Measurements from ENCODE around the gene ANKRD44. TPM values are rescaled to one million over a fixed set of nuclear protein-coding genes. Genes with fewer than 3 reads are reported as not detected.

Gene ANKRD44
- polyA plus RNA-seq, 1 experiment, result 14.7 TPM

DNA sequence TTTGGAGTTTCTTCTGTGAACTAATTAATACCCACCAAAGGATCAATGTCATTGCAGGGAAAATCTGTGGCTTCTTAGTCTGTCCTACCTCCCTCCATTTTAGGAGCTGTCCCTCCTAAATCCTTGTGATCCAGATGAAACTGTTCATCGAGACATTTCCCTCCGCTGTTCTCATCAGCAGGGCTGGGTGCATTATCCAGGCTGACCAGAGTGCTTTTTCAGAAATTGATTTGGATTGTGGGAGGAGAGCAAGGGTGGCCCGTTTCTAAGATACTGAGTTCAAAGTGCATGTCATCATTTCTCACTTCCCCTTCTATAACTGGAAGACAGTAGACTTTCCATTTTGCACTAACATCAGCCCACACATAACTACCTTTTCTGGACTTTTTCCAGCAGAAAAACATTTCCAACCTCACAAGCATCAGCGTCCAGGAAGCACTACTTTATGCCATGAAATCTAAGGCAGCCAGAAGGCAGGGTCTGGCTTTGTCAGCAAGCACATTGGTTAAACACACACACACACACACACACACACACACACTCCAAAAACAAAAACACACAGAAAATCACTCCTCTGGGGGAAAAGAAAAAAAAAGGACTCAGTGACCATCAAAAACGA lies 94.1 kb downstream of the ANKRD44 start:
- CTCF ChIA-PET, result interaction anchor here (1.0 kb wide), 1 partner anchor 103 kb away, joined by 4 read pairs; no protein-coding TSS in a partner anchor
- POLR2A ChIA-PET, result no interaction called here
- Histone ChIP-seq H3K4me3 (ENCODE audit: low read depth, low read length) (no peak overlapping the region), H3K9me3 (ENCODE audit: control insufficient read depth, insufficient read depth, low read length) (no peaks in the 10 kb centered on the region), H3K27ac (ENCODE audit: low read depth, low read length) (no peak overlapping the region), H3K27me3 (ENCODE audit: control insufficient read depth, insufficient read depth, low read length) (no peaks in the 10 kb centered on the region)
- TF ChIP-seq, protein P1, sequence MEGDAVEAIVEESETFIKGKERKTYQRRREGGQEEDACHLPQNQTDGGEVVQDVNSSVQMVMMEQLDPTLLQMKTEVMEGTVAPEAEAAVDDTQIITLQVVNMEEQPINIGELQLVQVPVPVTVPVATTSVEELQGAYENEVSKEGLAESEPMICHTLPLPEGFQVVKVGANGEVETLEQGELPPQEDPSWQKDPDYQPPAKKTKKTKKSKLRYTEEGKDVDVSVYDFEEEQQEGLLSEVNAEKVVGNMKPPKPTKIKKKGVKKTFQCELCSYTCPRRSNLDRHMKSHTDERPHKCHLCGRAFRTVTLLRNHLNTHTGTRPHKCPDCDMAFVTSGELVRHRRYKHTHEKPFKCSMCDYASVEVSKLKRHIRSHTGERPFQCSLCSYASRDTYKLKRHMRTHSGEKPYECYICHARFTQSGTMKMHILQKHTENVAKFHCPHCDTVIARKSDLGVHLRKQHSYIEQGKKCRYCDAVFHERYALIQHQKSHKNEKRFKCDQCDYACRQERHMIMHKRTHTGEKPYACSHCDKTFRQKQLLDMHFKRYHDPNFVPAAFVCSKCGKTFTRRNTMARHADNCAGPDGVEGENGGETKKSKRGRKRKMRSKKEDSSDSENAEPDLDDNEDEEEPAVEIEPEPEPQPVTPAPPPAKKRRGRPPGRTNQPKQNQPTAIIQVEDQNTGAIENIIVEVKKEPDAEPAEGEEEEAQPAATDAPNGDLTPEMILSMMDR (IDR thresholded peaks at IDR 0.05; ENCODE audit: low read depth, low read length), result no peak
- DNase-seq (ENCODE audit: low read depth, low spot score), result no peak

- CTCF ChIA-PET, result no interaction called here
- H3K27ac ChIP-seq (ENCODE audit: low read depth, low read length), result no peak overlapping the region
- POLR2A ChIA-PET, result no interaction called here
Measured at GRCh38 chr2:197215748-197216360, 94.7 kb downstream of the ANKRD44 start.

DNA sequence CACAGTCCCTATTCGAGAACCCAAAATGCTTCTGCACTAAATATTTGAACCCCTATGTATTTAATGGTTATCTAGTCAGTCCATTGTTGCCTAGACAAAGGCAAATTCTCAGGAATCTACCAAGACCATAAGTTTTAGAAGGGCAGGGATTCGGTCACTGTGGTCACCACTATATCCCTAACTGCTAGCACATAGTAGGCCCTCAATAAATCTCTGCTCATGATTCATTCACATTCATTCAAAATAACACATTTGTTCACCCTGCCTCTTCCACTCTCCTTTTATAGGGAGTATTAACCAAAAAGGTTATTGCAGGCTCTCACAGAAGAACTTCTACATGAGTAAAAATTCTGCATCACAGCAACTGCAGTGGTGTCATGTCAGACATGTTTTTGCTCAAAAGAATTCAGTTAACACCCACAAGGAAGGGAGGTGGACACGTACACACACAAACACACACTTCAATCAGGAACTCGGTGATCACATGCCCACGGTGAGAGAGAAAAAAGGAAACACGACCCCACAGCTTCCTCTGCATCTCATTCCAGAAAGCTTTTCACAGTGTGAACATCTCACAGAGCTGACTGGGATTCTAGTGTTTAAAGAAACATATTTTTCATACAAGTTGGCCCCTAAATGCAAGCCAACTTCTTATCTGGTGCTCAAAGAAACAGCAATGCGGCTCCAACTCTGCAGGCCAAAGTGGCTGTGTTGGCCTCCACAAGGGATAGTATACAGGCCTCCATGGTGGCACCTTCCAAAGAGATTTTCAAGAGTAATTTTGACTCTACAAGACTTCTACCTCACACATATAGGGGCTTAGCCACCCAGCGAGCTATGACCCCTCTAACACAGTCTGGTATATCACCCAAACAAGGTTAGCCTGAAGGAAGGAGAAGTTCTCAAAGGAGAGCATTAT lies 98.0 kb downstream of the ANKRD44 start:
- no peak for DNase-seq (ENCODE audit: low read depth, low spot score)
- Histone ChIP-seq H3K27ac (ENCODE audit: low read depth, low read length) (no peak overlapping the region), H3K9me3 (ENCODE audit: control insufficient read depth, insufficient read depth, low read length) (no peaks in the 10 kb centered on the region), H3K27me3 (ENCODE audit: control insufficient read depth, insufficient read depth, low read length) (no peaks in the 10 kb centered on the region), H3K4me3 (ENCODE audit: low read depth, low read length) (no peak overlapping the region)
- TF ChIP-seq, protein P1 (IDR thresholded peaks at IDR 0.05; ENCODE audit: low read depth, low read length), result no peak
- POLR2A ChIA-PET, result no interaction called here
- CTCF ChIA-PET, result interaction anchor here (1.4 to 1.7 kb wide), 2 partner anchors 22 to 99 kb away, joined by 7 to 8 read pairs; no protein-coding TSS in a partner anchor

More at GRCh38 chr2:197215748-197216360, 94.7 kb downstream of the ANKRD44 start:
- TF ChIP-seq, protein P1 (IDR thresholded peaks at IDR 0.05; ENCODE audit: low read depth, low read length), result no peak
- H3K9me3 ChIP-seq (ENCODE audit: control insufficient read depth, insufficient read depth, low read length), result no peaks in the 10 kb centered on the region
- H3K4me3 ChIP-seq (ENCODE audit: low read depth, low read length), result no peak overlapping the region
- no peak for DNase-seq (ENCODE audit: low read depth, low spot score)
- no peaks in the 10 kb centered on the region for H3K27me3 ChIP-seq (ENCODE audit: control insufficient read depth, insufficient read depth, low read length)

DNA sequence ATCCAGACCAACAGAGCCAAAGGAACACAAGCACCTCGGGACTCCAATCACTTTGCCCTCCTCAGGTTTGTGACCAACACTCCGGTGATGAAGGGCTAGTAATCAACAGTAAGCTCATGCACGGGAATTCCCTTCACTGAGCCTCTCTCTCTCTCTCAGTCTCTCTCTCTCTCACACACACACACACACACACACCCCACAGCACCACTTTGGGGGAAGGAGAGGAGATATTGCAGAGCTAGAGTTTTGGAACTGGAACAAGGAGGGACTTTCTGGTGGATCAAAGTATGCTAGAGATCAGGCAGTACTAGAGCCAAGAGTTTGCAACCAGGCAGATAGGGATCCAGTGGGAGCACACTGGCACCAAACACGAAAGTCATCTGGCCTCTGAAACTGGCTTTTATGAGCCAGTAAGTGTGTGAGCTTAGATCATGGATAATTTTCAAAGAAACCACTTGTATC lies 98.7 kb downstream of the ANKRD44 start:
- no peak for DNase-seq (ENCODE audit: low read depth, low spot score)
- TF ChIP-seq, protein P1 (IDR thresholded peaks at IDR 0.05; ENCODE audit: low read depth, low read length), result no peak
- Histone ChIP-seq H3K27ac (ENCODE audit: low read depth, low read length) (no peak overlapping the region), H3K27me3 (ENCODE audit: control insufficient read depth, insufficient read depth, low read length) (no peaks in the 10 kb centered on the region), H3K4me3 (ENCODE audit: low read depth, low read length) (no peak overlapping the region), H3K9me3 (ENCODE audit: control insufficient read depth, insufficient read depth, low read length) (no peaks in the 10 kb centered on the region)
- ChIA-PET POLR2A (no interaction called here), CTCF (no interaction called here)

All from AG04450 (cell line).